Measurements from ENCODE around the gene ADARB2.

DNA sequence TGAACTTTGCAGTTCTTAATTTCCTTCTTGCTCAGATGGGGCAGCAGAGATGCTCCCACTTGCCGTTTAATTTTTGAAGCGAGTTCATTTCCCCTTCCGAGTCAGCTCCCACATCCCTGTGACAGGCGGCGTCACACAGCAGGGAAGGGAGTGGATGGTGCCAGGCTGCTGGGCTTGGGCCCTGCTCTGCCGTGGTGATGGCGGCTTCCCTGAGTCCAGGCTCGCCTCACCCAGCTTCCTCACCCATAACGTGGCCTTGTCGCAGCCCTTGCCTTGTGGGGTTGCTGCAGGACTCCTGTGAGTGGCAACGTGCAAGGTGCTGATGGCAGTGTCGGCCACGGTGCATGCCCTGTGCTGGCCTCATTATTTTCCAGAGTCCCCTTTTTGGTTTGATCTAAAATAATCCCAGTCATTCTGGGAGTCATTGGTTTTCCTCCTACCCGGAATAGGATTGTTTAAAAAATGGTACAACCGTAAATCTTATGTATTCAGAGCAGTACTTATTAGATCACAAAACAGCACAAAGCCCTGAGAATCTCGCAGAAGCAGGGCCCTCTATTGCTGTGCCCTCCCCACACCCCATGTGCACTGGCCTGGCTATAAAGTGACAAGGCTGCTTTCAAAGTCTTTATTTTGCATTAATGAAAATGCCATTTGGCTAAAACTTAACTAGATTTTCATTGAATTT lies 421.1 kb downstream of the ADARB2 start:
- TF ChIP-seq, protein P1, sequence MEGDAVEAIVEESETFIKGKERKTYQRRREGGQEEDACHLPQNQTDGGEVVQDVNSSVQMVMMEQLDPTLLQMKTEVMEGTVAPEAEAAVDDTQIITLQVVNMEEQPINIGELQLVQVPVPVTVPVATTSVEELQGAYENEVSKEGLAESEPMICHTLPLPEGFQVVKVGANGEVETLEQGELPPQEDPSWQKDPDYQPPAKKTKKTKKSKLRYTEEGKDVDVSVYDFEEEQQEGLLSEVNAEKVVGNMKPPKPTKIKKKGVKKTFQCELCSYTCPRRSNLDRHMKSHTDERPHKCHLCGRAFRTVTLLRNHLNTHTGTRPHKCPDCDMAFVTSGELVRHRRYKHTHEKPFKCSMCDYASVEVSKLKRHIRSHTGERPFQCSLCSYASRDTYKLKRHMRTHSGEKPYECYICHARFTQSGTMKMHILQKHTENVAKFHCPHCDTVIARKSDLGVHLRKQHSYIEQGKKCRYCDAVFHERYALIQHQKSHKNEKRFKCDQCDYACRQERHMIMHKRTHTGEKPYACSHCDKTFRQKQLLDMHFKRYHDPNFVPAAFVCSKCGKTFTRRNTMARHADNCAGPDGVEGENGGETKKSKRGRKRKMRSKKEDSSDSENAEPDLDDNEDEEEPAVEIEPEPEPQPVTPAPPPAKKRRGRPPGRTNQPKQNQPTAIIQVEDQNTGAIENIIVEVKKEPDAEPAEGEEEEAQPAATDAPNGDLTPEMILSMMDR (IDR thresholded peaks at IDR 0.05) = no peak
- TF ChIP-seq POLR2A (IDR thresholded peaks at IDR 0.05) = no peak

Data from Peyer's patch (tissue), 4 donors.